Gastroesophageal sphincter (tissue), 4 donors: ENCODE results near the gene OR4A16. TPM values are rescaled to one million over a fixed set of nuclear protein-coding genes. Genes with fewer than 3 reads are reported as not detected.

ENCODE experiments used
- ATAC-seq: fragments of 150-250 bp; one replicate; pipeline ENCODE4 v1.9.1; 2016; ENCODE audit warnings: mild to moderate bottlenecking, moderate library complexity
- H3K27ac ChIP-seq, 4 donors: fragments of 200-600 bp; sonication (generic) in 3 of 4; 1 replicate in 3 of 4; 2 replicates in 1 of 4; pipeline ENCODE4 v1.5.1; 2016 to 2019
- H3K27me3 ChIP-seq: fragments of 200-600 bp; sonication (generic); one replicate; pipeline ENCODE4 v1.5.1; 2019
- H3K36me3 ChIP-seq, 2 donors: fragments of 200-600 bp; sonication (generic); one replicate each; pipeline ENCODE4 v1.5.1; 2019; ENCODE audit warnings: control low read depth in 1 of 2
- H3K4me1 ChIP-seq, 3 donors: fragments of 200-600 bp; sonication (generic); 1 replicate in 2 of 3; 2 replicates in 1 of 3; pipeline ENCODE4 v1.5.1; 2016 to 2019; ENCODE audit warnings: control low read depth in 2 of 3
- H3K4me3 ChIP-seq, 2 donors: fragments of 200-600 bp; sonication (generic); one replicate each; pipeline ENCODE4 v1.5.1; 2019; ENCODE audit warnings: mild to moderate bottlenecking in 1 of 2, moderate library complexity in 1 of 2
- H3K9me3 ChIP-seq, 3 donors: fragments of 200-600 bp; sonication (generic); one replicate each; pipeline ENCODE4 v1.5.1; 2017 to 2019; ENCODE audit warnings: control low read depth in 2 of 3
- EP300 ChIP-seq: sonication (generic); formaldehyde crosslinking; IDR thresholded peaks from one replicate; pipeline ENCODE4 v1.6.1; 2017; ENCODE audit warnings: antibody characterized with exemption, mild to moderate bottlenecking
- POLR2A ChIP-seq, 2 donors: fragments of 450-650 bp; IDR thresholded peaks; one replicate each; pipeline ENCODE4 v1.6.1; 2017; ENCODE audit warnings: antibody characterized with exemption in 2 of 2, mild to moderate bottlenecking in 2 of 2, moderate library complexity in 1 of 2
- POLR2AphosphoS5 ChIP-seq: sonication (generic); formaldehyde crosslinking; IDR thresholded peaks from one replicate; pipeline ENCODE4 v1.6.1; 2017; ENCODE audit warnings: antibody characterized with exemption
- WGBS, 2 donors: methylation state at CpG; one replicate each; pipeline ENCODE4 v1.1.5; 2018; ENCODE audit warnings: low coverage in 1 of 2; 5-methylcytosine and 5-hydroxymethylcytosine counted together
- total RNA-seq, 4 donors: library from RNA; depleted of rRNA; stranded (reverse); fragments of >200 nt; gene quantifications; one replicate each; pipeline ENCODE4 v1.1.0, GENCODE V29; 2016
- TF ChIP-seq, protein P1 (sequence below), 4 experiments: fragments of 200-600 bp in 2 of 4; fragments of 450-650 bp in 2 of 4; sonication (generic) in 1 of 4; IDR thresholded peaks; one replicate each; pipeline ENCODE4 v1.5.1; 2017 to 2019; ENCODE audit warnings: antibody characterized with exemption in 4 of 4, mild to moderate bottlenecking in 2 of 4, moderate library complexity in 2 of 4

Gene OR4A16, protein sequence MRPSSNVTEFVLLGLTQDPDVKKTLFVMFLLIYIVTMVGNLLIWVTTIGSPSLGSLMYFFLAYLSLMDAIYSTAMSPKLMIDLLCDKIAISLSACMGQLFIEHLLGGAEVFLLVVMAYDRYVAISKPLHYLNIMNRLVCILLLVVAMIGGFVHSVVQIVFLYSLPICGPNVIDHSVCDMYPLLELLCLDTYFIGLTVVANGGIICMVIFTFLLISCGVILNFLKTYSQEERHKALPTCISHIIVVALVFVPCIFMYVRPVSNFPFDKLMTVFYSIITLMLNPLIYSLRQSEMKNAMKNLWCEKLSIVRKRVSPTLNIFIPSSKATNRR
- total RNA-seq = not detected

DNA sequence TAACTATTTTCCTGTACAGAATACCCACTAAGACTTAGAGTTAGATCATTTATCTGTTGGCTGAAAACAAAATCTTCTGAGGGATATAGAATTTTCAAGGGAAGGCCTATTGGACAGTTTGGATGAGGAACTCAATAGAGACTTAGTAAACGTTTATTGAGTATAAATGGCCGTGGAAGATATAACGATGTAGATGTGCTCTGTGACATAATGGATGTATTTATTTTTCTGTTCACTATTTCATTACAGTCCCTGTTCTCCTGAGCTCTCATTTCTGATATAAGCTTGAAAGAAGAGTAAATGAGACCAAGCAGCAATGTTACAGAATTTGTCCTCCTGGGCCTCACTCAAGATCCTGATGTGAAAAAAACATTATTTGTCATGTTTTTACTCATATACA, at the start of gene OR4A16:
TSS of gene OR4A16 (plus strand) at position 301 of the 400 bp plus-strand sequence. CDS start at position 301, 0 bp downstream.
- 66 to 77% methylated on average over 3 of the region's 3 CpGs for WGBS, 2 donors

DNA sequence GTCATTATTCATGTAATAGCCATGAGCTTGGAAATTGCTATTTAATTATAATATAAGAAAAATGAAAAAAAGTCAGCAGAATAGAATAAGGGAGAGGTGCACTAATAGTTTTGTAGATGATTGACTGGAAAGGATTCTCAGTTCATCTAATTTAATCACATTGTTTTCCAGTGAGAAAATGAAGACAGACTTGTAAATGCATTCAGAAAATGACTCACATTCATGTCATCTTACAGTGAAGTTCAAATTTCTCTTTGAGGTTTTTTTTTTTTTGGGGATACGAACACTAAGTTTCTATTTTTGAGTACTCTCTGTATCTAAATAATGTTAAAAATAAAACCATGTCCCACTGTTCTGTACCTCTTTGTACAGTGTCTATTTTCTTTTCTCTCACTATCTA, 18.5 kb upstream of the OR4A16 start:
- 53 to 100% methylated on average over 1 of the region's 1 CpG for WGBS, 2 donors
- Histone ChIP-seq H3K36me3 (no peaks in the 10 kb centered on the region), H3K4me3 (no peak overlapping the region), H3K9me3 (no peaks in the 10 kb centered on the region), H3K27ac (no peak overlapping the region), H3K4me1 (no peaks in the 10 kb centered on the region), H3K27me3 (no peaks in the 10 kb centered on the region)
- TF ChIP-seq EP300 = no peak
- TF ChIP-seq, protein P1, sequence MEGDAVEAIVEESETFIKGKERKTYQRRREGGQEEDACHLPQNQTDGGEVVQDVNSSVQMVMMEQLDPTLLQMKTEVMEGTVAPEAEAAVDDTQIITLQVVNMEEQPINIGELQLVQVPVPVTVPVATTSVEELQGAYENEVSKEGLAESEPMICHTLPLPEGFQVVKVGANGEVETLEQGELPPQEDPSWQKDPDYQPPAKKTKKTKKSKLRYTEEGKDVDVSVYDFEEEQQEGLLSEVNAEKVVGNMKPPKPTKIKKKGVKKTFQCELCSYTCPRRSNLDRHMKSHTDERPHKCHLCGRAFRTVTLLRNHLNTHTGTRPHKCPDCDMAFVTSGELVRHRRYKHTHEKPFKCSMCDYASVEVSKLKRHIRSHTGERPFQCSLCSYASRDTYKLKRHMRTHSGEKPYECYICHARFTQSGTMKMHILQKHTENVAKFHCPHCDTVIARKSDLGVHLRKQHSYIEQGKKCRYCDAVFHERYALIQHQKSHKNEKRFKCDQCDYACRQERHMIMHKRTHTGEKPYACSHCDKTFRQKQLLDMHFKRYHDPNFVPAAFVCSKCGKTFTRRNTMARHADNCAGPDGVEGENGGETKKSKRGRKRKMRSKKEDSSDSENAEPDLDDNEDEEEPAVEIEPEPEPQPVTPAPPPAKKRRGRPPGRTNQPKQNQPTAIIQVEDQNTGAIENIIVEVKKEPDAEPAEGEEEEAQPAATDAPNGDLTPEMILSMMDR (IDR thresholded peaks at IDR 0.05) = no peak
- TF ChIP-seq POLR2AphosphoS5 = no peak
- no peak for TF ChIP-seq POLR2A (IDR thresholded peaks at IDR 0.05)
- no peak for ATAC-seq

More for the DNA sequence above, at the start of gene OR4A16:
- Histone ChIP-seq H3K9me3 (no peaks in the 10 kb centered on the region), H3K27ac (no peak within 1 kb of the TSS), H3K27me3 (no peaks in the 10 kb centered on the region), H3K4me1 (no peaks in the 10 kb centered on the region), H3K4me3 (no peak within 1 kb of the TSS), H3K36me3 (no peaks in the 10 kb centered on the region)
- TF ChIP-seq, protein P1 (IDR thresholded peaks at IDR 0.05) = no peak
- TF ChIP-seq EP300 (no peak), POLR2AphosphoS5 (no peak), POLR2A (IDR thresholded peaks at IDR 0.05) (no peak)
- ATAC-seq = no peak

DNA sequence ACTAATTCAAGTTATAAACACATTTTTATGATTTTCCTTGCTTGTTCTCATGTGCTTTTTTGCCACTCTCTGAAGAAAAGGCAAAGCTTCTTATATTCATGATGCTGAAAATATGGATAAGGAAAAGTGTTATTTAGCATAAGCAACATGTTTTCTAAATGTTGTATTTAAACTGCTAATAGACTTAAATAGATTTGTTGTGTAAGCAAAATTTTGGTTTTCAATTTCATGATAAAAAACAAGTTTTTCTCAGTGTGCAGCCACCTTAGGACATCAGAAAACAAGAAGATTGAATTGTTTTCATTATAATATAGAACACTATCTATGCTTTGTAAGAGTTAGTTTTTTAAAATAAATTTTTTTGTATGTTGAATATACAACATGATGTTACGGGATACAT, 2.3 kb downstream of the OR4A16 start:
- Histone ChIP-seq H3K4me3 (no peak overlapping the region), H3K4me1 (no peaks in the 10 kb centered on the region), H3K9me3 (no peaks in the 10 kb centered on the region), H3K27ac (no peak overlapping the region), H3K36me3 (no peaks in the 10 kb centered on the region), H3K27me3 (no peaks in the 10 kb centered on the region)
- WGBS, 2 donors = 73 to 85% methylated on average over 1 of the region's 1 CpG
- ATAC-seq = no peak
- TF ChIP-seq, protein P1 (IDR thresholded peaks at IDR 0.05) = no peak
- TF ChIP-seq EP300 (no peak), POLR2A (IDR thresholded peaks at IDR 0.05) (no peak), POLR2AphosphoS5 (no peak)

DNA sequence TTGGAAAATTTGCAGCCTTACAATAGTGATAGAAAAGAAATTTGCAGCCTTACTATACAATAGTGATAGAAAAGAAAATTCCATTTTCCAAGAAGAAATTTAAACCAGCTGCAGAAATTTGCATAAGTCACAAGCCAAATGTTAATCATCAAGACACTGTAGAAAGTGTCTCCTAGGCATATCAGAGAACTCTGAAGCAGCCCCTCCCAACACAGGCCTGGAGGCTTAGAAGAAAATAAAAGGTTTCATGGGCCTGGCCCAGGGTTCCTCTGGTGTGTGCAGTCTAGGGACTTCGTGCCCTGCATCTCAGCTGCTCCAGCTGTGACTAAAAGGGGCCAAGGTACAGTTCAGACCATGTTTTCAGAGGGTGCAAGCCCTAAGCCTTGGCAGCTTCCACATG, 6.0 kb downstream of the OR4A16 start:
- TF ChIP-seq EP300 (no peak), POLR2A (IDR thresholded peaks at IDR 0.05) (no peak), POLR2AphosphoS5 (no peak)
- TF ChIP-seq, protein P1 (IDR thresholded peaks at IDR 0.05) = no peak
- H3K9me3 ChIP-seq = no peaks in the 10 kb centered on the region
- 20% methylated on average over 1 of the region's 1 CpG; no CpG with 5 or more reads in 1 of the 2 donors for WGBS, 2 donors

More for the DNA sequence above, 6.0 kb downstream of the OR4A16 start:
- no peak for ATAC-seq
- Histone ChIP-seq H3K27me3 (no peaks in the 10 kb centered on the region), H3K4me1 (no peaks in the 10 kb centered on the region), H3K4me3 (no peak overlapping the region), H3K36me3 (no peaks in the 10 kb centered on the region), H3K27ac (no peak overlapping the region)
